ENCODE results near the gene ABCF2. TPM values are rescaled to one million over a fixed set of nuclear protein-coding genes. Genes with fewer than 3 reads are reported as not detected.

The ABCF2 gene
- total RNA-seq, 2 donors from 2014 or later: 25.3 to 44.1 TPM

GRCh38 chr7:151177310-151177709, 49.7 kb downstream of the ABCF2 start:
- Histone ChIP-seq H3K27ac (no peak overlapping the region), H3K4me1 (ENCODE audit: control insufficient read depth in 1 of 2, low read depth in 2 of 2) (peaks cover 0 to 7% of the 10 kb centered on the region in 2 donors), H3K36me3 (no peaks in the 10 kb centered on the region), H3K27me3 (replicated peaks; ENCODE audit: insufficient read depth) (peaks cover 4% of the 10 kb centered on the region), H3K4me3 (no peak overlapping the region), H3K9me3 (no peaks in the 10 kb centered on the region)
- TF ChIP-seq CTCF (IDR thresholded peaks at IDR 0.05): no peak
- DNase-seq (ENCODE audit: low spot score) (no peak), ATAC-seq (ENCODE audit: insufficient number of reproducible peaks, low FRiP score, low read depth) (no peak)

- H3K4me1 ChIP-seq (ENCODE audit: control insufficient read depth in 1 of 2, low read depth in 2 of 2): peaks cover 0 to 7% of the 10 kb centered on the region in 2 donors
- no peaks in the 10 kb centered on the region for H3K36me3 ChIP-seq
- no peaks in the 10 kb centered on the region for H3K9me3 ChIP-seq
- no peak overlapping the region for H3K4me3 ChIP-seq
- ATAC-seq (ENCODE audit: insufficient number of reproducible peaks, low FRiP score, low read depth) (no peak), DNase-seq (ENCODE audit: low spot score) (no peak)
- peaks cover 4% of the 10 kb centered on the region for H3K27me3 ChIP-seq (replicated peaks; ENCODE audit: insufficient read depth)
- no peak overlapping the region for H3K27ac ChIP-seq
- no peak for TF ChIP-seq CTCF (IDR thresholded peaks at IDR 0.05)
Observed at GRCh38 chr7:151176401-151176800, 50.6 kb downstream of the ABCF2 start.

- no peak overlapping the region for H3K4me3 ChIP-seq
- H3K36me3 ChIP-seq: no peaks in the 10 kb centered on the region
- peaks cover 0 to 7% of the 10 kb centered on the region in 2 donors for H3K4me1 ChIP-seq (ENCODE audit: control insufficient read depth in 1 of 2, low read depth in 2 of 2)
- peaks cover 4% of the 10 kb centered on the region for H3K27me3 ChIP-seq (replicated peaks; ENCODE audit: insufficient read depth)
- no peaks in the 10 kb centered on the region for H3K9me3 ChIP-seq
- no peak for DNase-seq (ENCODE audit: low spot score)
- no peak for TF ChIP-seq CTCF (IDR thresholded peaks at IDR 0.05)
- ATAC-seq (ENCODE audit: insufficient number of reproducible peaks, low FRiP score, low read depth): no peak
- H3K27ac ChIP-seq: no peak overlapping the region
Observed at GRCh38 chr7:151175793-151176311, 51.2 kb downstream of the ABCF2 start.

GRCh38 chr7:151175047-151175792, 51.8 kb downstream of the ABCF2 start:
- no peaks in the 10 kb centered on the region for H3K36me3 ChIP-seq
- no peak for DNase-seq (ENCODE audit: low spot score)
- peaks cover 0 to 7% of the 10 kb centered on the region in 2 donors for H3K4me1 ChIP-seq (ENCODE audit: control insufficient read depth in 1 of 2, low read depth in 2 of 2)
- no peak overlapping the region for H3K4me3 ChIP-seq
- no peaks in the 10 kb centered on the region for H3K9me3 ChIP-seq
- no peak overlapping the region for H3K27ac ChIP-seq
- H3K27me3 ChIP-seq (replicated peaks; ENCODE audit: insufficient read depth): peaks cover 4% of the 10 kb centered on the region
- ATAC-seq (ENCODE audit: insufficient number of reproducible peaks, low FRiP score, low read depth): no peak
- no peak for TF ChIP-seq CTCF (IDR thresholded peaks at IDR 0.05)

GRCh38 chr7:151174246-151175046, 52.6 kb downstream of the ABCF2 start:
- Histone ChIP-seq H3K4me3 (no peak overlapping the region), H3K36me3 (no peaks in the 10 kb centered on the region), H3K27ac (no peak overlapping the region), H3K27me3 (replicated peaks; ENCODE audit: insufficient read depth) (peaks cover 4% of the 10 kb centered on the region), H3K9me3 (no peaks in the 10 kb centered on the region), H3K4me1 (ENCODE audit: control insufficient read depth in 1 of 2, low read depth in 2 of 2) (peaks cover 0 to 7% of the 10 kb centered on the region in 2 donors)
- ATAC-seq (ENCODE audit: insufficient number of reproducible peaks, low FRiP score, low read depth): no peak
- TF ChIP-seq CTCF (IDR thresholded peaks at IDR 0.05): no peak
- no peak for DNase-seq (ENCODE audit: low spot score)

All from thoracic aorta (tissue), 2 donors.